GM18505 (cell line): ENCODE results near the gene SECISBP2L.

Experiments used
- ATAC-seq: cut with Tn5 transposase; IDR thresholded peaks from one replicate; pipeline ENCODE4 v1.9.1; 2021; ENCODE audit not compliant: unreplicated experiment
- POLR2A ChIP-seq: IDR thresholded peaks from 4 replicates; pipeline ENCODE4 v1.6.1; 2011; ENCODE audit warnings: borderline replicate concordance; ENCODE audit not compliant: insufficient read depth, insufficient read length; ENCODE audit errors: extremely low read depth

The SECISBP2L gene

GRCh38 chr15:48993380-48993779 is 52.9 kb downstream of the SECISBP2L start:
- no peak for ATAC-seq
- TF ChIP-seq POLR2A: no peak

- ATAC-seq: peak; percentile 90
- TF ChIP-seq POLR2A: no peak
Measured at GRCh38 chr15:48992545-48992944, 53.7 kb downstream of the SECISBP2L start.

DNA sequence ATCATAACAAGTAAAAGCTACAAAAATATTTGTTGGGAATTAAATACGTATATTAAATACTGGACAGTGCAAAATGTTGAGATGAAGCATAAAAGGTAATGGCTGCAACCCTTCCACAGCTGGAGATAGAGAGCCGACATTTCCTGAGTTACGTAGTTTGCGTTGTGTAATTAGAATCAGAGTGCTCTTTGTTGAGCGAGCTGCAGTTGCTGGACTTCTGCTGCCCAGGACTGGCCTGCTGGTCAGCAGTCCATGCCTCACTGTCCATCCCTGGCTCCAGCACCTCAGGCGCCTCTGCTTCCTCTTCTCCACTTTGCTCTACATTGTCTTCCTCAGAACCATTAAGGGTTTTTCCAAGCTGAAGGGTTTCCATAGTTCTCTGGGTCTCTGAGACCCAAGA is 54.1 kb downstream of the SECISBP2L start:
- TF ChIP-seq POLR2A: no peak
- peak; percentile 15 for ATAC-seq

- no peak for ATAC-seq
- TF ChIP-seq POLR2A: no peak
Measured at GRCh38 chr15:48989170-48989569, 57.1 kb downstream of the SECISBP2L start.

DNA sequence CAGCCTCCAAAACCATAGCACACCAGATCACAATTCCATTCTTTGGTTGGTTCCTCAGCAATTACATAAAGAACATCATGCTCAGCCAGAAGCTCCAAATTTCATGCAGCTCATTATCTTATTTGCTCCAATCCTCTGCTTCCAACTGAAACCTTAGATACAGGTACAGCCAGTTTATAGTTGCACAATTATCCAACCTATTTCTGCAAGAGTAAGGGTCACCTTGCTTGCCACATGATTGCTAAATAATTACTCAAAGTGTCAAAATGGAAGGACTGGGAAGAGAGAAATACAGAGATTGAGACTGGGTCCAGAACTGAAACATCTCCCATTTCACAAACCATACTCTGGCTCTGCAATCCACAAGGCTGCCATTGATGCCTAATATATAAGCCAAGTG is 59.1 kb downstream of the SECISBP2L start:
- no peak for ATAC-seq

DNA sequence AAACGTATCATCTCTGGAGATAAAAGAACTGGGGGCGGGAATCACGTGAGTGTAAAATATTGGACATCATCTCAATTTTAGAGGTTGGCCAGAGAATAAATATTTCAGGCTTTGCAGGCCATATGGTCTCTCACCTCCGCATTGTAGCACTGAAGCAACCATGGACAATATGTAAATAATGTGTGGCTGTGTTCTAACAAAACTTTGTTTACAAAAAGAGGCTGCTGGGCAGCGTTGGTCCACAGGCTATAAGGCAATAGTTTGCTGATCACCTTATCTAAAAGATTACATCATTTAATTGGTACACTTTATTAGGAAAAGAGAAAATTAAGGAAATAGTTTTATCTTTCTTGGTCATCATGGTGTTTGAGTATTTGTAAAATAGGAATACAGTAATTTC is 60.0 kb downstream of the SECISBP2L start:
- no peak for ATAC-seq
- TF ChIP-seq POLR2A: no peak

More for the DNA sequence above, 59.1 kb downstream of the SECISBP2L start:
- no peak for TF ChIP-seq POLR2A

GRCh38 chr15:48985516-48985915 is 60.7 kb downstream of the SECISBP2L start:
- TF ChIP-seq POLR2A: no peak
- ATAC-seq: no peak

- ATAC-seq: no peak
- no peak for TF ChIP-seq POLR2A
Measured at GRCh38 chr15:48984811-48985352, 61.4 kb downstream of the SECISBP2L start.

- TF ChIP-seq POLR2A: no peak
- ATAC-seq: no peak
Measured at GRCh38 chr15:48984021-48984710, 62.1 kb downstream of the SECISBP2L start.

DNA sequence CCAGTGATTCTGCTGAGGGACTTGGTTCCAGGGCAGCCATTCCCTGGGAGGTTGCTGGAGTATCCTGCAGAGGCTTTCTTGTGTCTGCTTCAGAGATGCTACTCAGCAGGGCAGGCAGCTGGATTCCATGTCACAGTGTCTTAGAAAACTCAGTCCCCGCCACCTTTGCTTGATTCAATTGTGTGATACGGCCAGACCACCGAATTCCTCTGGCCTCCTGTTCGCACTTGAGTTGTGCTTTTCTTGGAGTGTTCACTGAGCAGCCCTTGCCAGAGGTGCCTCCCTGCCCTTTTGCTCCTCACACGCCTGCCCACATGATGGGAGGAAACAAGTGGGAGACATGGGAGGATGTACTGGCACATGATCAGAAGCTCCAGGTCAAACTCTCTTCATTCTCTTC is 62.9 kb downstream of the SECISBP2L start:
- TF ChIP-seq POLR2A: no peak
- ATAC-seq: no peak

DNA sequence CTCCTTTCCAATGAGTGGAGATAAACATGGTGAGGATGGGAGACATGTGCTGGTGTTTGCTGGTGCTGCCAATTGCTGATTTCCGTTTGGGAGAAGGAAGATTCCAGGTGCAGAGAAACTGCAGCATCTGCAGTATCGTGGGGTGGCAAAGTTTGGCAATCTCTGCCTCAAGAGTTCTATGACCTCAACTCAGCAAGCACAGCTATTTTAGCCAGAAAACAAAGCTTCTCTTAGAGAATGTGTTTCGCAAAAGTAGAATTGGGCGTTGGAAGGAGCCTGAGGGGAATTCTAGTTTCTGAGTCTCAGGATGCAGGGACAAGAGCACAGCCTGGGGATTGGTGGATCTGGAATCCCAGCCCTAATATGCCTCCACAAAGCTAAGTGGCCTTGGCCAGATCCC is 64.3 kb downstream of the SECISBP2L start:
- TF ChIP-seq POLR2A: no peak

DNA sequence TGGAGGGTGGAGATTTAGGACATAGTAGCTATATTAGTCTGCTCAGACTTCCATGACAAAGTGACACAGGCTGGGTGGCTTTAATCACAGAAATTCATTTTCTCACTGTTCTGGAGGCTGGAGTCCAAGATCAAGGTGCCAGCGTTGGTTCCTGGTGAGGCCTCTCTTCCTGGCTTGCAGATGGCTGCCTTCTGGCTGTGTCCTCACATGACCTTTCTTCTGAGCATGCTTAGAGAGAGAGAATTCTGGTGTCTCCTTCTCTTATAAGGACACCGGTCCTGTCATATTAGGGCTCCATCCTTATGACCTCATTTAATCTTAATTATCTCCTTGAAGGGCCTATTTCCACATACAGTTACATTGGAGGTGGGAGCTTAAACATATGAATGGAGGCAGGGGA is 67.6 kb downstream of the SECISBP2L start:
- TF ChIP-seq POLR2A: no peak
- ATAC-seq: no peak

More for the DNA sequence above, 64.3 kb downstream of the SECISBP2L start:
- ATAC-seq: no peak

GRCh38 chr15:48976444-48977088 is 69.7 kb downstream of the SECISBP2L start:
- TF ChIP-seq POLR2A: no peak
- no peak for ATAC-seq
